Daoy (cell line): ENCODE measurements around the gene NOTCH4. TPM values are rescaled to one million over a fixed set of nuclear protein-coding genes. Genes with fewer than 3 reads are reported as not detected.
"Not testable (repeated sequence)": the region's sequence is repeated elsewhere in the genome, so short reads cannot be mapped to it uniquely, and the experiment has no call there.

ENCODE experiments used
- DNase-seq: peaks from one replicate; pipeline ENCODE4 v3.0.0-alpha.2; 2015; ENCODE audit warnings: low read depth
- total RNA-seq: library from RNA; depleted of rRNA; stranded (reverse); fragments of >200 nt; shearing (Covaris generic); gene quantifications from 2 replicates; pipeline ENCODE4 v1.2.3, GENCODE V29; 2014; rRNA removed

The NOTCH4 gene
- total RNA-seq, result 2.3 and 3.2 TPM in 2 replicates

DNA sequence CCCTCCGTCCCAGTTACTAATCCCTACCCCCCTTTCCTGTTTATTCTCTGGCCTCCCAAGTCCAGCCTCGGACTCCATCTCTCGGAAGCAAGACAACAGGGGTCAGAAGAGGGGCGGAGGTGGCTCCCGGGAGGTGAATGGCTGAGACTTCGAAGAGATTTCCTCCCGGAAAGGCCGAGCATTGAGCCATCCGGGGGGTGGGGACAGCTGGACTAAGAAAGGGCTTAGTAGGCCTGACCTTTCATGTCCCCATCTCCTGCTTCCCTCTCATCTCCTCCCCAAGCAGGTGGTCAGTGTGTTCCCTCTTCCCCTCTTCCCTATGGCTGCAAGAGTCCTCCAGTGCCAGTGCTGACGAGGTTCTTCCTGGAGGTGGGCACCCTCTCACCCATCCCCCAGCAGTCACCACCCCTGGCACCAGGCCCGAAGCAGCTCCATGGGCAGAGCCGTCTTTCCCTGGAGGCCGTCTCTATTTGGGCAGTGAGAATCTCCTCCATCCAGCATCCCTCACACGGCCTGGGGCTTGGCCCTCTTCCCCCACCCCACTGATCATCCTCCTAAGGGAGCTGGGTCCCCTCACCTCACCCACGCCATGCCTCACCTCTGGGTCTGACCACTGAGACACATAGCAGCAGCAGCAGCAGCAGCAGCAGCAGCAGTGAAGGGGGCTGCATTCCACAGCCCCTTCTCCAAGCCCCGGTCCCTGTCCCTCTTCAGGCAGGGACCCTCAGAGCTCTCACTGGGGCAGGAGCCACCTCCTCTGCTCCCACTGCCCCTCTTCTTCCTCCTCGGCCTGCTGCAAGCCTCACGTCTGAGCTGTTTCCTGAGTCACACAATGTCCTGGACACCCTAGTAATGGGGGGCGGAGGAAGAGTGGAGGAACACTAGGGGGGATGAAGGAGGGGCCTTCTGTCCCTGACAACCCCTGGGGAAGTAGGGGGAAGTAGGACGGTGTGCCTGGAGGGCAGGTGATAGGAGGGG, at the start of gene NOTCH4:
Gene NOTCH4, minus strand, starts transcription at position 810 of the 978 bp plus-strand sequence. Its CDS starts 139 bp downstream, at position 671.
- DNase-seq, result no peak

DNA sequence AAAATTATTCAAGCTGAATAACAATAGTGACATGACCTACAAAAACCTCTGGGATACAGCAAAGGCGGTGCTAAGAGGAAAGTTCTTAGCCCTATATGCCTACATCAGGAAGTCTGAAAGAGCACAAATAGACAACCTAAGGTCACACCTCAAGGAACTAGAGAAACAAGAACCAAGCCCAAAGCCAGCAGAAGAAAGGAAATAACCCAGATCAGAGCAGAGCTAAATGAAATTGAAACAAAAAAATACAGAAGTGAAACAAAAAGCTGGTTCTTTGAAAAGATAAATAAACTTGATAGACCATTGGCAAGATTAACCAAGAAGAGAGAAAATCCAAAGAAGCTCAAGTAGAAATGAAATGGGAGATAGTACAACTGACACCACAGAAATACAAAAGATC, 47.6 kb upstream of the NOTCH4 start:
- DNase-seq, result no peak

DNA sequence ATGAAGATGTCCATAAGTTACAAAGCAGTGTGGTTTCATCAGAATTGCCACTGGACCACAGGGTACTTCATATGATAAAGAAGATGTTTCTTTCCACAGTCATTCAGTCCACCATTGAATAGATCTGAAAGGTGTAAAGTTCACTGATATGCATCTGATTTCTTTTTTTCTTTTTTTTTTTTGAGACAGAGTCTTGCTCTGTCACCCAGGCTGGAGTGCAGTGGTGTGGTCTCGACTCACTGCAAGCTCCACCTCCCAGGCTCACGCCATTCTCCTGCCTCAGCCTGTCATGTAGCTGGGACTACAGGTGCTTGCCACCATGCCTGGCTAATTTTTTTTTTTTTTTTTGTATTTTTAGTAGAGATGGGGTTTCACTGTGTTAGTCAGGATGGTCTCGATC, 44.6 kb upstream of the NOTCH4 start:
- DNase-seq, result not testable (repeated sequence)

- no peak for DNase-seq
Measured at GRCh38 chr6:32267035-32267434, 43.2 kb upstream of the NOTCH4 start.

GRCh38 chr6:32257262-32257661, 33.4 kb upstream of the NOTCH4 start:
- DNase-seq, result not testable (repeated sequence)

GRCh38 chr6:32255199-32256153, 31.6 kb upstream of the NOTCH4 start:
- peak; percentile 94 for DNase-seq

GRCh38 chr6:32254761-32255198, 30.9 kb upstream of the NOTCH4 start:
- no peak for DNase-seq

GRCh38 chr6:32252331-32253009, 28.6 kb upstream of the NOTCH4 start:
- no peak for DNase-seq

DNA sequence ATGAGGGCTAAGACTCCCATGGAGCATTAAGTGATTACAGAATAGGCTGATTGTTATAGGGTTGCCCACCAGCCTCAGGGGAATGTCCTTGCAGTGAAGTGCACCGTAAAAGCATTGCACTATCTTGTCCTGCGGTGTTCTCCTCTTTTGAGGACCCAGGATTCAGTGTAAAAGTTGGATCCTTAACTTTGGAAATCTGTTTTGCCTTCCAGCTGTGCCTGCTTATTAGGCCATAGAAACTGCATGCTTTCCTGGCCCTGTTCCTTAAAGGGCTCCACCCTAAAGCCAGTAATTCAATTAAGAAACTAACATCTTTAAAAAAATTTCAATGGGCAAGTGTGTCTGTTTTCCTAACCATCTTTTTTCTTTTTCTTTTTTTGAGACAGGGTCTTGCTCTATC, 25.4 kb upstream of the NOTCH4 start:
- DNase-seq, result no peak

GRCh38 chr6:32247401-32247800, 23.5 kb upstream of the NOTCH4 start:
- no peak for DNase-seq

DNA sequence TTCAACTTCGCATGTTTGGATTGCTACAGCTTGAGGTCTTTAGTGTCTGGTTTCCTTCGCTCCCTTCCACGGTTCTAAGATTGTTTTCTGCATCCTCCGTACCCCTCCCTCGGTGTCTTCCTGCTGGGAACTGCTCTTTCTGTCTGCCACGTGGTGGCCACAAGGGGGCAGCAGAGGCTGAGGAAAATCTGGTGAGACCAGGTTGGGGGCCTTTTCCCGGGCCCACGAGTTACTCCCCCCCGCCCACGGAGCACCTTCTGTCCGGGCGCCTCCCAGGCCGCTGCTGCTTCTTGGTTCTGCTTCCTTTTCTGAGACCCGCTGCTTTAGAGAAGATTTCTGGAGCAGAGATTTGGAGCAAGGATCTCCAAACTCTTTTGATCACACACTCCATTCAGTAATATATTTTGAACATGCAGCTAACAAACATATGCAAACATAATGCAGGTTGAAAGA, 21.1 kb upstream of the NOTCH4 start:
- peak; percentile 83 for DNase-seq

DNA sequence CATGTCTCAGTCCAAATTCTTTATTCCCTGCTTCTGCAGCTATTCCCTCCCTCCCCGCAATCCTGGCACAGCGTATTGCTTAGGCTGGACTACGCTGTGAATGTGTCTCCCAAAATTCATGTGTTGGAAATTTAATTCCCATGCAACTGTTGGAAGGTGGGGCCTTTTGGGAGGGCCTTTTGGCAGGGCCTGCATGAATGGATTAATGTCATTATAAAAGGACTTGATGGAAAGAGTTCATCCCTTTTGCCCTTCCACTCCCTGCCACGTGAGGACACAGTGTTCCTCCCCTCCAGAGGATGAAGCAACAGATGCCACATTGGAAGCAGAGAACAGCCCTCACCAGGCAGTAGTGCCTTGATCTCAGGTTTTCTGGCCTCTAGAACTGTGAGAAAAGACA, 20.4 kb upstream of the NOTCH4 start:
- no peak for DNase-seq

DNA sequence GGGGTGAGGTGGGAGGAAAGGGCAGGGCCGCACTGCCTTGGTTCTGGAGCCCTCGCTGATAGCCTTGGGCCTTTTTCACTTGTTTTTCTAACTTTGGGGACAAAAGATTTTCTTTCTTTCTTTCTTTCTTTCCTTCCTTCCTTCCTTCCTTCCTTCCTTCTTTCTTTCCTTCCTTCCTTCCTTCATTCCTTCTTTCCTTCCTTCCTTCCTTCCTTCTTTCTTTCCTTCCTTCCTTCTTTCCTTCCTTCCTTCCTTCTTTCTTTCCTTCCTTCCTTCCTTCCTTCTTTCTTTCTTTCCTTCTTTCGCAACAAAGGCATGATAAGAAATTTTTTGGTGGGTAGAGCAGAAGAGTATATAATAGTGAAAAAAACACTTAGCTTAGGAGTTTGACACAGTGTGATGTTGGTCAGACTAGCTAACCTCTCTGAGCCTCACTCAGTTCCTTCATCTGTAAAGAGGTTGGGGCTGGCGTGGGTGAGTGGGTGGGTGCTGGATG, 18.5 kb upstream of the NOTCH4 start:
- not testable (repeated sequence) for DNase-seq

- no peak for DNase-seq
Measured at GRCh38 chr6:32240686-32241085, 16.8 kb upstream of the NOTCH4 start.

DNA sequence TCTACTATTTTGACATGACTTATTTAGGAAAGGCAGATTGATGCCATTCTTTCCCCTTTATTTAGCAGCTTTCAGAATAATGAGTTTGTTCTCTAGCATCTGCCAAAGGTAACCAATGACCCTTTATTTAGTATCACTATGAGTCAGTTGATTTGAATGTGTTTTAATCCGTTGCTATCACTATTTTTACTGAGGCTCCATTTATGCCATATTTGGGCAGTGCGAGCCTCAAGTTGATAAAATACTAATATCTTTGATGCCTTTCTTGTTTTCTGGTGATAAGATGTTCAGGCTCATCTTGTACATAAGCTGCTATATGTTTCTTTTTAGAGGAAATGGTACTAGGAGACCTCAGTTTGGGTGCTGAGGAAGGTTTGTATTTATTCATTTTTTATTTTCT, 15.6 kb upstream of the NOTCH4 start:
- DNase-seq, result no peak

- peak; percentile 16 for DNase-seq
Measured at GRCh38 chr6:32234934-32235333, 11.1 kb upstream of the NOTCH4 start.

DNA sequence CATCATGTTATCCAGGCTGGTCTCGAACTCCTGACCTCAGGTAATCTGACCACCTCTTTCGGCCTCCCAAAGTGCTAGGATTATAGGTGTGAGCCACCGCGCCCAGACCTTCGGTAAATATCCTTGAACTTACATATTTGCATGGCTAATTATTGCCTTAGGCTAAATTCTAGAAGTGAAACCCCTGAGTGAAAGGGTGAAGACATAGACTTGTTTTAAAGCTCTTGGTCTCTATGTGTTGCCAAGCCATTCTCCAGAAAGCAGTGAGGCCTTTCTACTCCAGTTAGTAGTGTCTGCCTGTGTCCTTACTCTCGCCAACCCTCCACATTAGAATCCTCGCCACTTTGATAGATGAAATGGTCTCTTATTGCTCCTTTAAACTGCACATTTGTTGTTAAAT, 2.6 kb upstream of the NOTCH4 start:
- no peak for DNase-seq

- DNase-seq, result no peak
Measured at GRCh38 chr6:32224696-32225095, 829 bp upstream of the NOTCH4 start.

GRCh38 chr6:32222333-32223230, 1.3 kb downstream of the NOTCH4 start:
- no peak for DNase-seq

DNA sequence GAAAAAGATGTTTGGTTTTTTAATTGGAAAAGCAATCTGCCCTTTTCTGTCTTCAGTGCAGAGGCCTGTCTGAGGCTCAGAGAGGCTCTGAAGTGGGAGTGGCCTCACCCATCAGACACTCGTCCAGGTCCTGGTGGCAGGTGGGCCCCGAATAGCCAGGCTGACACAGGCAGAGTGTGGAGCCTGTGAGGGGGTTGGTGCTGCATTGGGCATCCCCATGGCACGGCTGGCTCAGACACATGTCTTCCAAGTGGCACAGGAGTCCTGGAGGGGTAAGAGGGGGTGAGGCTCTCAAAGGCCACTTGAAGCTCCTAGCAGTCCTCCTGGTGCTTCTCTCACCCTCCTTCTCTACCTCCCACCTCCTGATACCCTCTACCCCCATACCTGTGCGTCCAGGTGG, 3.8 kb downstream of the NOTCH4 start:
- DNase-seq, result no peak
